CD1c-positive myeloid dendritic cell (primary cell): ENCODE measurements around the gene HERC3.

Experiments
- DNase-seq: peaks from one replicate; pipeline ENCODE4 v3.0.0-alpha.2; 2016; ENCODE audit errors: extremely low spot score

Gene HERC3

GRCh38 chr4:88747351-88747750 lies 155.1 kb downstream of the HERC3 start:
- DNase-seq: no peak

- no peak for DNase-seq
Measured at GRCh38 chr4:88750369-88750768, 158.1 kb downstream of the HERC3 start.

- DNase-seq: no peak
Measured at GRCh38 chr4:88751258-88752075, 159.2 kb downstream of the HERC3 start.

- DNase-seq: no peak
Measured at GRCh38 chr4:88752076-88752463, 159.8 kb downstream of the HERC3 start.

GRCh38 chr4:88752754-88753153 lies 160.5 kb downstream of the HERC3 start:
- no peak for DNase-seq

- DNase-seq: no peak
Measured at GRCh38 chr4:88753658-88754571, 161.6 kb downstream of the HERC3 start.

- no peak for DNase-seq
Measured at GRCh38 chr4:88754796-88755195, 162.5 kb downstream of the HERC3 start.

- DNase-seq: no peak
Measured at GRCh38 chr4:88755454-88755853, 163.2 kb downstream of the HERC3 start.

GRCh38 chr4:88756149-88756548 lies 163.9 kb downstream of the HERC3 start:
- no peak for DNase-seq

GRCh38 chr4:88757067-88757466 lies 164.8 kb downstream of the HERC3 start:
- no peak for DNase-seq

GRCh38 chr4:88757776-88758175 lies 165.5 kb downstream of the HERC3 start:
- no peak for DNase-seq
